HG02970 (cell line): ENCODE measurements around the gene VEGFB.

Experiments
- ATAC-seq: cut with Tn5 transposase; IDR thresholded peaks from one replicate; pipeline ENCODE4 v1.9.1; 2021; ENCODE audit warnings: mild to moderate bottlenecking, moderate library complexity, moderate number of reproducible peaks; ENCODE audit not compliant: unreplicated experiment, low FRiP score

VEGFB gene

DNA sequence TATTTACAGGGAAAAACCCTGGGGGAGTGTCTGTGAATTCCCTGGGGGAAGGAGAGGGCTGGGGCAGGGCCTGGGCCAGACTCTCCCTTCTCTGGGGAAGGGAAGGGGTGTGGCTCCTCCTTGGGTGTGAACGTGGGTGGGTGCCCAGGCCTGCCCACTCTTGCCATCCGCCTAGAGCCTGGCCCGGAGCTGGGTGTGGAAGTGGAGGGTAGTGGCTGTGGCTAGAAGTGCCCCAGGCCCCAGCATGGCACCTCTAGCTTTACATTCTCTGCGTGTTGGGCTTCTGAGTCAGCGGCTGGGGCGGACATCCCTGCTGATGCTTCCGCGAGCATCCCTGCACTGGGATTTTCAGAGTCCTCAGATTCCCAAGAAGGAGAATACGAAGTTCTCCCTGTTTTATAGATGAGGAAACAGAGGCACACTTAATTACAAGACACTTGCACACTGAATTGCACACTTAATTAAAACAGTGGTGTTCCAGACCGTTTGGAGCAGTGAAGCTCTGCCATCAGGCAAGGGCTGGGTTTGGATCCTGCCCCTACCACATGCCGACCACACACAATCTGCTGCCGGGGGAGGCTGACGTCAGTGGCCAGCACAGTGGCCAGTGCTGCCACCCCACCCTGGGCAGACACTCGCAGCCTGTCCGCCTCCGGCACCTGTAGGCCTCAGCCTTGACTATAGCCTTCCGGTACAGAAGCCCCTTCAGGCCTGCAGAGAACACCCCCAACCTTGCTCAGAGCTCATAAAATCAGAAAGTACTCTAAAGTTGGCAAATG, 42.5 kb downstream of the VEGFB start:
- ATAC-seq: no peak

DNA sequence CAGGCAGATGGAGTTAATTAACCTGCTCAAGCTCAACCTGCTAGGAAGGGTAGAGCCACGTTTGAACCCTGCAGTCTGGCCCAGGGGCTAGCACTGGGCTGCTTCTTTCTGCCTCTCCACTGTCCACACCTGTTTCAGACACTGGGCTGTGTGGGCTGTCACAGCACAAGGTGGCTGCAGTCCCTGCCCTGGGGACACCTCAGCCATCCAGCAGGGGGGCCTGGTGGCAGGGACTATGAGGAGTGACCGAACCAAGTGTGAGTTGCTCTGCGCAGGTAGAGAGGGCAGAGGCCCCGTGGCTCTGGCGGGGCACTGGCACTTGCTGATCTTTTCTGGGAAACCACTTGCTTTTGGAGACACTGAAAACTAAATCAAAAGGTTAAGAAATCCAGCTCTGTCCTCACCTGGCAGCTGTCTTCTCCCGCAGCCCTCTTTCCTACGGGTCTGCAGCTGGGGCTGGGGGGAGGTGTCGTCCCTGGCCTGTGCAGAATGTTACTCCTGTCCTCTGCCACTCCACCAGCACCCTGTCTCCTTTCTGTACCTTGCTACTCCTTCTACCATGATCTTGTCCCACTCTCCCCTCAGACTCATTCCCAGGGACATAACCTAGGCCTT, 44.3 kb downstream of the VEGFB start:
- no peak for ATAC-seq

DNA sequence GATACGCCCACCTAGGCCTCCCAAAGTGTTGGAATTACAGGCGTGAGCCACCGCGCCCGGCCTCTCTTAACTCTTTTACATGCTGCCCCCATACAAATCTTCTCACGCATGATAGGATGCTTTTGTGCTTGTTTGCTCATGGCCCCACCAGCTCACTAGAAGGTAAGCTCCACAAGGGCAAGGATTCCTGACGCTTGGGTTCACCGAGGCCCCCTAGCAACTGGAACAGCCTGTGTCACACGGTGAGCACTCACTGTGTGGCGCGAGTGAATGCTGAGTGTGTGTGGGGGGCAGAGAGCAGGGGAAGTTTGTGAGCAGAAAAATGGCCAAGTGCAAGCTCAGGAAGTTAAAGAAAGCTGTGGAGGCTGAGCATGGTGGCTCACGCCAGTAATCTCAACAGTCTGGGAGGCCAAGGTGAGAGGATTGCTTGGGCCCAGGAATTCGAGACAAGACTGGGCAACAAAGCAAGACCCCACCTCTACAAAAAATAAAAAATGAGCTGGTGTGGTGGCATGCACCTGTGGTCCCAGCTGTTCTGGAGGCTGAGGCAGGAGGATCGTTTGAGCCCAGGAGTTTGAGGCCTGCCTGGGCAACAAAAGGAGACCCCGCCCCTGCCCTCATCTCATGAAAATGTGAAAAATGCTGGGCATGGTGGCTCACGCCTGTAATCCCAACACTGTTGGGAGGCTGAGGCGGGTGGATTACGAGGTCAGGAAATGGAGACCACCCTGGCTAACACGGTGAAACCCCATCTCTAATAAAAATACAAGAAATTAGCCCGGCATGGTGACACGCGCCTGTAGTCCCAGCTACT, 47.8 kb downstream of the VEGFB start:
- no peak for ATAC-seq

DNA sequence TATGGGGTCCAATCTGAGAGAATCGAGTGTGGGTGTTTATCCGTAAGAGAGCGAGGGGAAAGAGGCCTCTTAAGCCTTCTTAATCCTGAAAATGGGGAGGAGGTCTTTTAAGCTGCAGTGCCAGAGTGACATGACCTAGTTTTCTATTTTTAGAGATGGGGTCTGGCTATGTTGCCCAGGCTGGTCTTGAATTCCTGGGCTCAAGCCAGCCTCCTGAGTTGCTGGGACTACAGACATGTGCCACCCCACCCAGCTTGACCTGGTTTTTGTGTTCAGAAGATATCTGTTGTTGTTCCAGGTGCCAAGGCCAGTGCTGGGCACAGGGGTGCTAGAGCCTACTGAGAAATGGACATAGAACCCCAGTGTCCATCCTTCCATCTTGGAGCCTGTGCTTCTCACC, 48.7 kb downstream of the VEGFB start:
- ATAC-seq: no peak

DNA sequence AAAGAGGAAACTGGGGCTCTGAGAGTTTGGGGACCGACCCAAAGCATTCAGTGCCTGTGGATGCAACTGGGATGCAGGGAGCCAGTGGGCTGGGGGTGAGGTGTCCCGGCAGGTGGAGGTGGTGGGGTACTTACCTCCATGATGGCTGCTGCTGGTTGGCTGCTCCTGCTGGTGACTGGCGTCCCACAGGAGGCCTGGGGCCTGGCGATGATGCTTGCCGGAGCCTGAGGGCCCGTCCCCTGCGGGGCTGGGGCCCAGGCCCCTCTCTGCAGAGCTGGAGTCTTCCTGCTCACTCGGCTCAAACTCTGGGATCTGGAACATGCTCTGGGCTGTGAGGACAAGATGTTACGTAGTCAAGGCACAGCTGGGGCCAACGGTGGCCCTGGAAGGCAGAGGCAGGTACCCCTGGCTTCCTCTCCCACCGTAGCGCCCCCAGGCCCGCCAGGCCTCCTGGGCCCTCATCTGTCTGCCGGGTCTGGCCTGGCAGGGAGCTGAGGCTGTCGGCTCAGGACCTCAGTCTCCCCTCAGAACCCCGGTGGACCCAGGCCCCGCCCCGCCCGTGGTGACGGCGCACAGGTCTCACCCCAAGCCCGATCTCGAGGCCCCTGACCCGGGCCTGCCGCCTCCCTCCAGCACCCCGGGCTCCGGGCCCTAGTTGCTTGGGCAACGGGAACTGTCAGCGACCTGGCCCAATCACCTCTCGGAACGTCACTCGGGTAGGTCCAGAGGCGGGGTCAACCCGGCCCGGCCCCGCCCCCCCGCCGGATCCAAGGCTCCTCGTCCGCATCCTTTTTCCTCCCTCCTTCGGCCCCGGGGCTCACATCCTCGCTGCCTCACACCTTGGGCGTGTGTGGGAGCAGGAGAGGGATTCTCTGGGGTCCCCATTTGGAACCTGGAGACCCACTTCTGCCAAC, 49.9 kb downstream of the VEGFB start, which contains the start of gene BAD:
TSS of gene BAD (minus strand) at position 618 of the 914 bp plus-strand sequence. CDS start at position 321, 297 bp downstream.
- peak; percentile 39 for ATAC-seq

DNA sequence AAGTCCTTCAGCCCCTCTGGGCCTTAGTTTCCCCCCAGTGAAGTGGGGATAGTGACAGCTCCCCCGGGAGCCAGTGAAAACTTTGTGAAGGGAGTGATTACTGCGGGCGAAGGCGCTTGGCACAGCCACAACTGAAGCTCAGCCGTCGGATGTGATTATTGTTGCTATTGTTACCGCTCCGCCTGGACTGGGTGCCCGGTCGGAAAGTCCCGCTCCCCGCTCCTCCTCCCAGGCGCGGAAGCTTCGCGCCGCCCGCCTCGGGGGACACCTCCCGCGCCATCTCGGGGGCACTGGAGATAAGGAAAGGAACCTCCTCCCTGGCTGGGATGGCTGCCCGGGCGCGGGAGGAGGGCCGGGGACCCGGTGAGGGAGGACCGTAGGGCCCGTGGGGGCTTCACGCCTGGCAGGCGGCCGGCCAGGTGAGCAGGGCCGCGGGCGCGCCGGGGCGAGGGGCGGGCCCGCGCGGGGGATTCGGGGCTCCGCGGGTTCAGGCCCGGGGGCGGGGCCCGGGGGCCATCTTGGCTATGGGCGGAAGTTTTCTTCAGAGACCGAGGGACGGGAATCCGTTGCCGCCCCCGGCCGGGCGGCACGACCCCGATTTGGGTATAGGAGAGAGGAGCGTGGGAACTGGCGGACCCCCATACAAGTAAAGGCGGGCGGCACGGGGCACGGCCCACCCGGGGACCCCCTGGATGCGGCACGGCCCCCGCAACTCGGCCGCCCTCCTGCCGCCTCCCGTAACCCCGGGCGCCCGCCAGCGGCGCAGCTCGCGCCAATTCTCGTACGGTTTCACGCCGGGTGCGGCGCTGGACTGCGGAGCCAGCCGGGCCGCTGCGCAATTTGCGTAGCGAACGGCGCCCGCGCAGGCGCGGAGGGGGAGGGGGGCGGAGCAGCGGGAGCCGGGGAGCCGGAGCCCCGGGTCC, 50.8 kb downstream of the VEGFB start, which contains the start of gene GPR137:
TSS of gene GPR137 (plus strand) at position 887 of the 923 bp plus-strand sequence. CDS start 677 bp downstream, outside the sequence.
- peak; percentile 70 for ATAC-seq

DNA sequence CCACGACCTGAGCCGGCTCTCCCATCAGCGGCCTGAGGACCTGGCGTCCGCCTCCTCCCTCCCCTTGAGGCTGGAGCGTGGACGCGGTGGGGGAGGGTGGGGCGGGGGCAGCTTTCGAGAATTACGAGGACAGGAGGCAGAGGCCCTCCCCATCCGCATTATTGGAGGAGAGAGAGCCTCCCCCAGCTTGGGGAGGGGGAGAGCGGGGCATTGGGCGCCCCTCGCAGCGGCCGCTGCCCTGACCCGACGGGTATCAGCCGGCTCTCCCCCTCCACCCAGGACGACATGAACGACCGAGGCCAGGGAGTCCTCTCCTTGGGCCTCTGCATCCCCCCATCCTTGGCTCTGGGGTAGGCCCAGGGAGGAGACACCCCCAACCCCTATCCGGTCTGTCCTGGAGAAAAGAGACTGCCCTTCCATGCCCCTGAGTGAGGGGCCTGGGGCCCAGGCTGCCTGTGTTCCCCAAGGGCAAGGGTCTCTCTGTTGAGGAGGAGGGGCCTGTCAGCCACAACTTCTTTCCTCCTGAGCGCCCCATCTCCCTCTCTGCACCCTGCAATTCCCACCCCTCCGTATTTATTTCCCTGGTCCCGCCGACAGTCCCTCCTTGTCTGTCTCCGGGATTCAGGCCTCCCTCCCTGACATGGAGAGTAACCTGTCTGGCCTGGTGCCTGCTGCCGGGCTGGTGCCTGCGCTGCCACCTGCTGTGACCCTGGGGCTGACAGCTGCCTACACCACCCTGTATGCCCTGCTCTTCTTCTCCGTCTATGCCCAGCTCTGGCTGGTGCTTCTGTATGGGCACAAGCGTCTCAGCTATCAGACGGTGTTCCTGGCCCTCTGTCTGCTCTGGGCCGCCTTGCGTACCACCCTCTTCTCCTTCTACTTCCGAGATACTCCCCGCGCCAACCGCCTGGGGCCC, 51.8 kb downstream of the VEGFB start:
- ATAC-seq: no peak

DNA sequence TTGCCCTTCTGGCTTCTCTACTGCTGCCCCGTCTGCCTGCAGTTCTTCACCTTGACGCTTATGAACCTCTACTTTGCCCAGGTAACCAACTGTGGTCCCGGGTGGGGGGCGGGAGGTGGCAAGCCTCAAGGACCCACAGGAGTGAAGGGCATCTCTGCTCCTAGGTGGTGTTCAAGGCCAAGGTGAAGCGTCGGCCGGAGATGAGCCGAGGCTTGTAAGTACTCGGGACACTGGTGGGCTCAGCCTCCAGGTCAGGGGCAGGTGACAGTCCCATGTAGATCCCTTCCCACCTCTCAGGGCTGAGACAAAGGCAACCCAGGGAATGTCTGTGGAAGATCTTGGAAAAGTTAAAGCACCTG, 52.4 kb downstream of the VEGFB start:
- no peak for ATAC-seq

DNA sequence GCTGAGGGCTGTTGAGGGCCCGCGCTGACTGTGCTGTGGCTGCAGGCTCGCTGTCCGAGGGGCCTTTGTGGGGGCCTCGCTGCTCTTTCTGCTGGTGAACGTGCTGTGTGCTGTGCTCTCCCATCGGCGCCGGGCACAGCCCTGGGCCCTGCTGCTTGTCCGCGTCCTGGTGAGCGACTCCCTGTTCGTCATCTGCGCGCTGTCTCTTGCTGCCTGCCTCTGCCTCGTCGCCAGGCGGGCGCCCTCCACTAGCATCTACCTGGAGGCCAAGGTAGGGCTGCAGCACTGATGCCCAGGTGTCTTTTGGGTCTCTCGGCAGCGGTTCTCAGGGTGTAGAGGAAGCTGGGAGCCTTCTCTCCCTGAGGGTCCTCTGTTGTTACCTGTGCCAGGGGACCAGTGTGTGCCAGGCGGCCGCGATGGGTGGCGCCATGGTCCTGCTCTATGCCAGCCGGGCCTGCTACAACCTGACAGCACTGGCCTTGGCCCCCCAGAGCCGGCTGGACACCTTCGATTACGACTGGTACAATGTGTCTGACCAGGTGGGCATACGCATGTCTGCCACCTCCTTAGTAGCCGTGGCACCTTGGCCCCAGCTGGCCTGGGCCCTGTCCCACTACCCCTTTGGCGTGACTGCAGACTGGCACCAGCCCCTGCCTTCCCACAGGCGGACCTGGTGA, 53.4 kb downstream of the VEGFB start:
- no peak for ATAC-seq

DNA sequence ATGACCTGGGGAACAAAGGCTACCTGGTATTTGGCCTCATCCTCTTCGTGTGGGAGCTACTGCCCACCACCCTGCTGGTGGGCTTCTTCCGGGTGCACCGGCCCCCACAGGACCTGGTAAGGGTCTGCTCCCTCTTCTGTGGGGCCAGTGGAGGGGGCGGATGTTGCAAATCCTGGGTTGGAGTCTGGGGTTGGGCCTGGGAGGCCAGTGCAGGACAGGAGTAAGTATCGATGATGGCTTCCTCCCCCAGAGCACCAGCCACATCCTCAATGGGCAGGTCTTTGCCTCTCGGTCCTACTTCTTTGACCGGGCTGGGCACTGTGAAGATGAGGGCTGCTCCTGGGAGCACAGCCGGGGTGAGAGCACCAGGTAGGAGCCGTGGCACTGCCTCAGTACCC, 54.0 kb downstream of the VEGFB start:
- no peak for ATAC-seq
